SKM-1 treated with dmso at 0.1 percent for 144 hours (cell line): ENCODE data around the gene MVP.
A peak's percentile ranks its signal among the peaks of the same experiment; 100 is the strongest.
"Not testable (repeated sequence)": the region's sequence is repeated elsewhere in the genome, so short reads cannot be mapped to it uniquely, and the experiment has no call there.

Experiments used
- DNase-seq: peaks from one replicate; lab custom pipeline; 2025; ENCODE audit not compliant: unreplicated experiment; lab: John Stamatoyannopoulos, UW

MVP gene

GRCh38 chr16:29869067-29869466, 48.8 kb downstream of the MVP start:
- DNase-seq: not testable (repeated sequence)

- no peak for DNase-seq
These were observed 51.7 kb downstream of the MVP start for GRCh38 chr16:29871822-29872546.

- DNase-seq: no peak
These were observed 53.1 kb downstream of the MVP start for GRCh38 chr16:29873319-29873718.

GRCh38 chr16:29875206-29875605, 54.9 kb downstream of the MVP start:
- no peak for DNase-seq

GRCh38 chr16:29876217-29876593, 55.9 kb downstream of the MVP start:
- no peak for DNase-seq

- DNase-seq: no peak
These were observed 56.5 kb downstream of the MVP start for GRCh38 chr16:29876594-29877249.

- DNase-seq: peak; percentile 6
These were observed 57.2 kb downstream of the MVP start for GRCh38 chr16:29877266-29877961.

GRCh38 chr16:29878172-29878571, 57.9 kb downstream of the MVP start:
- no peak for DNase-seq

- DNase-seq: no peak
These were observed 60.8 kb downstream of the MVP start for GRCh38 chr16:29881050-29881449.

GRCh38 chr16:29883987-29884386, 63.7 kb downstream of the MVP start:
- no peak for DNase-seq

GRCh38 chr16:29889372-29889771, 69.1 kb downstream of the MVP start:
- DNase-seq: not testable (repeated sequence)

GRCh38 chr16:29891525-29892457, 71.5 kb downstream of the MVP start:
- peak; percentile 50 for DNase-seq

- no peak for DNase-seq
These were observed 72.2 kb downstream of the MVP start for GRCh38 chr16:29892458-29892813.

- no peak for DNase-seq
These were observed 73.3 kb downstream of the MVP start for GRCh38 chr16:29893553-29893952.

GRCh38 chr16:29894352-29894751, 74.1 kb downstream of the MVP start:
- no peak for DNase-seq

- no peak for DNase-seq
These were observed 76.6 kb downstream of the MVP start for GRCh38 chr16:29896841-29897240.

GRCh38 chr16:29897333-29897732, 77.1 kb downstream of the MVP start:
- no peak for DNase-seq
